HepG2 (cell line): Measurements from ENCODE around the gene ZGRF1. TPM values are rescaled to one million over a fixed set of nuclear protein-coding genes. Genes with fewer than 3 reads are reported as not detected.
A peak's percentile ranks its signal among the peaks of the same experiment; 100 is the strongest.

Experiments used
- ATAC-seq: fragments of 200-7000 bp; cut with Tn5 transposase; 3 replicates; pipeline ENCODE4 v1.9.1; 2020; ENCODE audit warnings: mild to moderate bottlenecking, moderate library complexity
- BruUV-seq: library from RNA; stranded (reverse); fragments of 400-500 nt; replicated peaks from 2 replicates; lab custom pipeline; 2021; lab: Mats Ljungman, UMichigan
- CTCF ChIA-PET: fragments of 300-600 bp; formaldehyde crosslinking; extraction: SDS; loops from one replicate; lab custom pipeline; 2021; ENCODE audit warnings: low total read pairs, inconsistent platforms, low intra/inter-chr PET ratio; lab: Yijun Ruan, JAX
- POLR2A ChIA-PET: fragments of 350-600 bp; sonication (Branson Sonifier 250); formaldehyde crosslinking; loops from one replicate; lab custom pipeline; 2020; ENCODE audit warnings: antibody characterized with exemption, inconsistent platforms; lab: Yijun Ruan, JAX
- DNase-seq: peaks from one replicate; pipeline ENCODE4 v3.0.0-alpha.2; 2015; ENCODE audit warnings: low spot score
- FAIRE-seq: peaks from 3 replicates; lab custom pipeline; 2011; peaks lifted over from hg19 to GRCh38; lab: Jason Lieb, UNC
- H2AFZ ChIP-seq: one replicate; pipeline ENCODE4 v1.6.1; 2011; ENCODE audit warnings: low read length, inconsistent platforms
- H3K27ac ChIP-seq: fragments of 300-600 bp; 3 replicates; pipeline ENCODE4 v1.8.0; 2011; ENCODE audit warnings: mixed run types, mild to moderate bottlenecking, mixed read lengths, low read length, inconsistent platforms; ENCODE audit not compliant: insufficient read depth; ENCODE audit errors: extremely low read length
- H3K27me3 ChIP-seq, 2 experiments: fragments of 200-600 bp in 1 of 2; 2 replicates in 1 of 2; 3 replicates in 1 of 2; pipeline versions ENCODE4 v1.6.0 to v1.8.0; 2011; ENCODE audit warnings: low read length in 2 of 2, mild to moderate bottlenecking in 2 of 2, moderate library complexity in 2 of 2, inconsistent platforms in 1 of 2; ENCODE audit not compliant: insufficient read depth in 2 of 2, control insufficient read depth in 1 of 2
- H3K36me3 ChIP-seq, 2 experiments: fragments of 200-600 bp in 1 of 2; replicated peaks in 1 of 2; 2 replicates in 1 of 2; 3 replicates in 1 of 2; pipeline versions ENCODE4 v1.5.1 to v1.8.0; 2011; ENCODE audit warnings: low read length in 2 of 2, inconsistent platforms in 1 of 2; ENCODE audit not compliant: insufficient read depth in 2 of 2, control insufficient read depth in 1 of 2
- H3K4me1 ChIP-seq: 2 replicates; pipeline ENCODE4 v1.5.1; 2012; ENCODE audit warnings: low read length, inconsistent platforms; ENCODE audit not compliant: insufficient read depth
- H3K4me2 ChIP-seq: 2 replicates; pipeline ENCODE4 v1.6.0; 2011; ENCODE audit warnings: low read depth, low read length, inconsistent platforms
- H3K4me3 ChIP-seq, 3 experiments: fragments of 200-600 bp in 1 of 3; sonication (generic), shearing (Covaris generic) in 1 of 3; replicated peaks in 1 of 3; 2 replicates each; pipeline ENCODE4 v1.5.1; 2011 to 2016; ENCODE audit warnings: low read length in 3 of 3, inconsistent platforms in 2 of 3, low read depth in 2 of 3, mild to moderate bottlenecking in 2 of 3, control low read depth in 1 of 3, mixed read lengths in 1 of 3; ENCODE audit not compliant: insufficient read depth in 1 of 3
- H3K79me2 ChIP-seq: one replicate; pipeline ENCODE4 v1.6.1; 2011; ENCODE audit warnings: low read length, inconsistent platforms; ENCODE audit not compliant: insufficient read depth
- H3K9ac ChIP-seq: 2 replicates; pipeline ENCODE4 v1.6.0; 2011; ENCODE audit warnings: mild to moderate bottlenecking, low read depth, low read length, inconsistent platforms; ENCODE audit not compliant: insufficient read depth
- H3K9me3 ChIP-seq: 2 replicates; pipeline ENCODE4 v1.5.1; 2012; ENCODE audit warnings: mild to moderate bottlenecking, low read length
- H4K20me1 ChIP-seq: 2 replicates; pipeline ENCODE4 v1.6.0; 2011; ENCODE audit warnings: inconsistent platforms, mild to moderate bottlenecking, low read length, moderate library complexity; ENCODE audit not compliant: insufficient read depth
- ADNP ChIP-seq: sonication (generic); formaldehyde crosslinking; IDR thresholded peaks from 2 replicates; pipeline ENCODE4 v1.4.0; 2020; ENCODE audit warnings: missing genetic modification reagents
- ATF7 ChIP-seq, 2 experiments: fragments of 450-650 bp in 1 of 2; sonication (generic) in 1 of 2; formaldehyde crosslinking in 1 of 2; IDR thresholded peaks; 2 replicates each; pipeline versions ENCODE4 v1.4.0 to v1.6.1; 2016 to 2020; ENCODE audit warnings: antibody characterized with exemption in 1 of 2, mild to moderate bottlenecking in 1 of 2, missing genetic modification reagents in 1 of 2
- CEBPZ ChIP-seq: IDR thresholded peaks from 2 replicates; pipeline ENCODE4 v1.6.1; 2012; ENCODE audit warnings: low read length, improper control_type of control experiment
- ETV5 ChIP-seq: IDR thresholded peaks from 2 replicates; pipeline ENCODE4 v1.6.1; 2018; ENCODE audit warnings: missing biosample characterization, missing genetic modification reagents, inconsistent platforms, borderline replicate concordance
- FOXA3 ChIP-seq: IDR thresholded peaks from 2 replicates; pipeline ENCODE4 v1.6.1; 2016; ENCODE audit warnings: missing genetic modification reagents, missing compliant biosample characterization
- FOXC1 ChIP-seq: sonication (generic); formaldehyde crosslinking; IDR thresholded peaks from 2 replicates; pipeline ENCODE4 v1.8.0; 2022; ENCODE audit warnings: mild to moderate bottlenecking, missing genetic modification reagents, borderline replicate concordance
- GMEB2 ChIP-seq: IDR thresholded peaks from 2 replicates; pipeline ENCODE4 v1.6.1; 2016; ENCODE audit warnings: missing biosample characterization, missing genetic modification reagents, low read depth
- NR2F1 ChIP-seq, 2 experiments: fragments of 450-650 bp in 1 of 2; formaldehyde crosslinking in 1 of 2; IDR thresholded peaks; 2 replicates each; pipeline versions ENCODE4 v1.5.0 to v1.6.1; 2016 to 2020; ENCODE audit warnings: mild to moderate bottlenecking in 1 of 2, missing compliant biosample characterization in 1 of 2, missing genetic modification reagents in 1 of 2, moderate library complexity in 1 of 2
- NR2F2 ChIP-seq: IDR thresholded peaks from 2 replicates; pipeline ENCODE4 v1.6.1; 2012; ENCODE audit warnings: low read depth, inconsistent platforms, borderline replicate concordance
- REPIN1 ChIP-seq: sonication (generic); formaldehyde crosslinking; IDR thresholded peaks from 2 replicates; pipeline ENCODE4 v1.8.0; 2022; ENCODE audit warnings: missing genetic modification reagents, low read depth, mild to moderate bottlenecking, borderline replicate concordance
- SIX4 ChIP-seq: sonication (generic); formaldehyde crosslinking; IDR thresholded peaks from 2 replicates; pipeline ENCODE4 v1.4.0; 2020; ENCODE audit warnings: missing genetic modification reagents
- ZMYM4 ChIP-seq: sonication (generic); formaldehyde crosslinking; IDR thresholded peaks from 2 replicates; pipeline ENCODE4 v1.8.1; 2023; ENCODE audit warnings: mild to moderate bottlenecking, missing genetic modification reagents
- ZNF124 ChIP-seq: sonication (generic); formaldehyde crosslinking; IDR thresholded peaks from 2 replicates; pipeline ENCODE4 v1.4.0; 2020; ENCODE audit warnings: missing genetic modification reagents
- ZNF296 ChIP-seq: sonication (generic); formaldehyde crosslinking; conservative IDR thresholded peaks from 2 replicates; pipeline ENCODE4 v1.5.0; 2020; ENCODE audit warnings: mild to moderate bottlenecking, missing genetic modification reagents
- ZSCAN22 ChIP-seq: sonication (generic); formaldehyde crosslinking; IDR thresholded peaks from 2 replicates; pipeline ENCODE4 v1.4.0; 2020; ENCODE audit warnings: mild to moderate bottlenecking, missing genetic modification reagents
- WGBS: methylation state at CpG from one replicate; pipeline ENCODE4 v1.1.6; 2017; ENCODE audit warnings: low lambda C conversion rate; 5-methylcytosine and 5-hydroxymethylcytosine counted together
- in situ Hi-C: cut with HindIII; loops from 2 replicates; pipeline ENCODE4 v1.10.0; 2017; ENCODE audit warnings: low pct_unique_long_range_greater_than_20kb; ENCODE audit not compliant: extremely low pct_ligation_motif_present
- intact Hi-C: fragments of 100-400 bp; cut with micrococcal nuclease; formaldehyde crosslinking; loops from one replicate; pipeline ENCODE4 v1.10.0; 2022; ENCODE audit not compliant: unreplicated experiment
- polyA plus RNA-seq, 8 experiments: library from polyadenylated mRNA; depleted of rRNA in 3 of 8; stranded (reverse) in 7 of 8; unstranded in 1 of 8; fragments of >200 nt; fragmentation: Illumina TruSeq in 4 of 8; extraction: Trizol in 4 of 8; gene quantifications; 2 replicates each; pipeline versions ENCODE4 v1.2.1 to v1.2.3, GENCODE V29; 2011 to 2016; ENCODE audit warnings: low read depth in 4 of 8, missing spikeins in 1 of 8, mixed read lengths in 1 of 8; ENCODE audit not compliant: insufficient read depth in 1 of 8
- total RNA-seq, 5 experiments: library from RNA; depleted of rRNA; stranded (reverse); fragments of >200 nt; fragmentation: Illumina TruSeq; extraction: Trizol; gene quantifications; 2 replicates each; pipeline ENCODE4 v1.2.3, GENCODE V29; 2016; ENCODE audit warnings: low read depth in 1 of 5

The ZGRF1 gene
- total and polyA plus RNA-seq, 2 of the 13 experiments (the other 11 are each of a cell fraction or from before 2014, with no cell fraction given) = 8.6 to 15.9 TPM

GRCh38 chr4:112680996-112681395 is 44.3 kb upstream of the ZGRF1 start:
- ATAC-seq (no peak), DNase-seq (no peak), FAIRE-seq (no peak)
- Histone ChIP-seq H4K20me1 (no peaks in the 10 kb centered on the region), H3K79me2 (no peaks in the 10 kb centered on the region), H3K36me3 (no peaks in the 10 kb centered on the region), H3K27me3 (no peaks in the 10 kb centered on the region), H3K27ac (no peak overlapping the region), H3K4me1 (peaks cover 9% of the 10 kb centered on the region), H3K9ac (no peak overlapping the region), H3K9me3 (no peaks in the 10 kb centered on the region), H3K4me3 (no peak overlapping the region), H2AFZ (no peak overlapping the region), H3K4me2 (no peak overlapping the region)
- intact Hi-C loops = no loop called here
- WGBS = 2% methylated on average over 2 of the region's 2 CpGs
- ChIA-PET POLR2A (no interaction called here), CTCF (no interaction called here)
- in situ Hi-C loops = no loop called here
- no peak for TF ChIP-seq ZMYM4
- TF ChIP-seq ZNF296 = no peak
- no peak for TF ChIP-seq GMEB2 (CRISPR knock-in tag)
- TF ChIP-seq SIX4 = no peak
- no TSS peak for BruUV-seq

GRCh38 chr4:112677519-112678091 is 40.9 kb upstream of the ZGRF1 start:
- Histone ChIP-seq H3K79me2 (no peaks in the 10 kb centered on the region), H3K27me3 (no peaks in the 10 kb centered on the region; a peak in 1 of 5 replicates), H3K36me3 (no peaks in the 10 kb centered on the region), H3K27ac (no peak overlapping the region), H3K4me1 (peaks cover 9% of the 10 kb centered on the region), H3K9me3 (no peaks in the 10 kb centered on the region), H3K4me2 (no peak overlapping the region), H2AFZ (no peak overlapping the region), H4K20me1 (no peaks in the 10 kb centered on the region), H3K9ac (no peak overlapping the region), H3K4me3 (no peak overlapping the region)
- POLR2A ChIA-PET = no interaction called here
- WGBS = 1% methylated on average over 2 of the region's 2 CpGs
- in situ Hi-C loops = no loop called here
- FAIRE-seq (no peak), DNase-seq (peak; percentile 14), ATAC-seq (peak; percentile 77)
- BruUV-seq = no TSS peak
- CTCF ChIA-PET = no interaction called here
- intact Hi-C loops = no loop called here
- TF ChIP-seq CEBPZ (no peak), NR2F1 (CRISPR knock-in tag; IDR thresholded peaks at IDR 0.05) (peak in 1 of 2 experiments; percentile 37; a peak in 1 of 4 replicates), NR2F2 (no peak), ZNF124 (no peak), FOXA3 (CRISPR knock-in tag) (no peak), ATF7 (IDR thresholded peaks at IDR 0.05) (0 out of 2 replicates have a peak, but pooled peaks have one; percentile 9), ATF7 (CRISPR knock-in tag; IDR thresholded peaks at IDR 0.05) (no peak), FOXC1 (CRISPR knock-in tag) (no peak), ADNP (CRISPR knock-in tag) (no peak), ZSCAN22 (no peak), REPIN1 (CRISPR knock-in tag) (no peak), ETV5 (CRISPR knock-in tag) (no peak)
